SK-N-SH treated with all-trans-retinoic acid at 6 μM for 48 hours (cell line): ENCODE results near the gene PSAT1.

Experiments
- ATAC-seq: fragments of 200-7000 bp; cut with Tn5 transposase; 3 replicates; pipeline ENCODE4 v1.9.1; 2020; ENCODE audit warnings: mild to moderate bottlenecking, moderate library complexity
- ARNTL ChIP-seq: fragments of 450-650 bp; formaldehyde crosslinking; IDR thresholded peaks from 2 replicates; pipeline ENCODE4 v1.5.0; 2020; ENCODE audit warnings: low read depth, mild to moderate bottlenecking, moderate library complexity, borderline replicate concordance
- BACH2 ChIP-seq: fragments of 250-450 bp; sonication (Bioruptor Pico); IDR thresholded peaks from 2 replicates; pipeline ENCODE4 v1.9.0; 2021; ENCODE audit warnings: mild to moderate bottlenecking, borderline replicate concordance
- CSDC2 ChIP-seq: fragments of 250-450 bp; sonication (Bioruptor Pico); IDR thresholded peaks from 2 replicates; pipeline ENCODE4 v1.5.0; 2020; ENCODE audit warnings: mild to moderate bottlenecking, moderate library complexity
- ESRRG ChIP-seq: fragments of 250-450 bp; sonication (Bioruptor Pico); IDR thresholded peaks from 2 replicates; pipeline ENCODE4 v1.6.1; 2021; ENCODE audit warnings: mild to moderate bottlenecking
- GLIS3 ChIP-seq: fragments of 250-450 bp; sonication (Bioruptor Pico); IDR thresholded peaks from 2 replicates; pipeline ENCODE4 v1.5.0; 2020; ENCODE audit warnings: mild to moderate bottlenecking, moderate library complexity
- ISL1 ChIP-seq: fragments of 250-450 bp; sonication (Bioruptor Pico); IDR thresholded peaks from 2 replicates; pipeline ENCODE4 v2.1.2; 2022; ENCODE audit warnings: mild to moderate bottlenecking, moderate library complexity
- OSR1 ChIP-seq: fragments of 250-450 bp; sonication (Bioruptor Pico); IDR thresholded peaks from 2 replicates; pipeline ENCODE4 v1.8.0; 2022; ENCODE audit warnings: moderate library complexity, mild to moderate bottlenecking, inconsistent platforms
- PATZ1 ChIP-seq: fragments of 250-450 bp; sonication (Bioruptor Pico); IDR thresholded peaks from 2 replicates; pipeline ENCODE4 v1.8.0; 2020; ENCODE audit warnings: mild to moderate bottlenecking, moderate library complexity, borderline replicate concordance
- POU6F1 ChIP-seq: fragments of 250-450 bp; sonication (Bioruptor Pico); IDR thresholded peaks from 2 replicates; pipeline ENCODE4 v1.8.0; 2021; ENCODE audit warnings: low read depth, mild to moderate bottlenecking, moderate library complexity, borderline replicate concordance
- PPARA ChIP-seq: fragments of 250-450 bp; sonication (Bioruptor Pico); IDR thresholded peaks from 2 replicates; pipeline ENCODE4 v1.5.0; 2020; ENCODE audit warnings: mild to moderate bottlenecking, borderline replicate concordance
- RARB ChIP-seq: fragments of 250-450 bp; sonication (Bioruptor Pico); IDR thresholded peaks from 2 replicates; pipeline ENCODE4 v1.8.0; 2021; ENCODE audit warnings: mild to moderate bottlenecking, moderate library complexity
- SNAI2 ChIP-seq: fragments of 250-450 bp; sonication (Bioruptor Pico); IDR thresholded peaks from 2 replicates; pipeline ENCODE4 v1.5.0; 2020; ENCODE audit warnings: mild to moderate bottlenecking, moderate library complexity
- TCF4 ChIP-seq: fragments of 250-450 bp; sonication (Bioruptor Pico); IDR thresholded peaks from 2 replicates; pipeline ENCODE4 v1.8.0; 2021; ENCODE audit warnings: mild to moderate bottlenecking, moderate library complexity, borderline replicate concordance
- TOX ChIP-seq: fragments of 250-450 bp; sonication (Bioruptor Pico); IDR thresholded peaks from 2 replicates; pipeline ENCODE4 v1.8.0; 2021; ENCODE audit warnings: mild to moderate bottlenecking, moderate library complexity, borderline replicate concordance
- TSHZ2 ChIP-seq: fragments of 250-450 bp; sonication (Bioruptor Pico); IDR thresholded peaks from 2 replicates; pipeline ENCODE4 v1.5.0; 2020; ENCODE audit warnings: mild to moderate bottlenecking, moderate library complexity
- ZC3H10 ChIP-seq: fragments of 250-450 bp; sonication (Bioruptor Pico); IDR thresholded peaks from 2 replicates; pipeline ENCODE4 v1.5.1; 2021; ENCODE audit warnings: mild to moderate bottlenecking, moderate library complexity
- ZFP3 ChIP-seq: fragments of 250-450 bp; sonication (Bioruptor Pico); IDR thresholded peaks from 2 replicates; pipeline ENCODE4 v1.5.0; 2020; ENCODE audit warnings: mild to moderate bottlenecking, moderate library complexity
- ZFP30 ChIP-seq: fragments of 450-650 bp; formaldehyde crosslinking; IDR thresholded peaks from 2 replicates; pipeline ENCODE4 v1.5.0; 2022; ENCODE audit warnings: mild to moderate bottlenecking, moderate library complexity
- ZNF565 ChIP-seq: fragments of 450-650 bp; formaldehyde crosslinking; conservative IDR thresholded peaks from 2 replicates; pipeline ENCODE4 v1.5.0; 2020; ENCODE audit warnings: low read depth, mild to moderate bottlenecking, moderate library complexity
- ZNF70 ChIP-seq: fragments of 450-650 bp; formaldehyde crosslinking; IDR thresholded peaks from 2 replicates; pipeline ENCODE4 v1.5.0; 2020; ENCODE audit warnings: mild to moderate bottlenecking, moderate library complexity
- ZNF8 ChIP-seq: fragments of 450-650 bp; formaldehyde crosslinking; IDR thresholded peaks from 2 replicates; pipeline ENCODE4 v1.5.0; 2020; ENCODE audit warnings: mild to moderate bottlenecking, moderate library complexity
- TF ChIP-seq, protein P1 (sequence below): fragments of 250-450 bp; sonication (Bioruptor Pico); IDR thresholded peaks from 2 replicates; pipeline ENCODE4 v1.5.1; 2020; ENCODE audit warnings: low read depth, mild to moderate bottlenecking, moderate library complexity

PSAT1 gene

GRCh38 chr9:78253285-78253684 is 43.6 kb upstream of the PSAT1 start:
- TF ChIP-seq BACH2 (CRISPR knock-in tag) (no peak), ARNTL (no peak), TSHZ2 (no peak), ISL1 (CRISPR knock-in tag) (no peak), SNAI2 (CRISPR knock-in tag) (no peak), ZFP30 (CRISPR knock-in tag) (no peak), PATZ1 (CRISPR knock-in tag) (no peak), ZC3H10 (CRISPR knock-in tag) (no peak), GLIS3 (CRISPR knock-in tag) (no peak), CSDC2 (CRISPR knock-in tag) (no peak), ESRRG (no peak), ZNF8 (CRISPR knock-in tag) (no peak), RARB (no peak)
- TF ChIP-seq, all 23 proteins: peak for 0
- ATAC-seq = no peak

- TF ChIP-seq GLIS3 (CRISPR knock-in tag) (no peak), ZFP3 (CRISPR knock-in tag) (no peak), SNAI2 (CRISPR knock-in tag) (no peak)
- ATAC-seq = peak; percentile 57; the same call in 2 of the 3 replicates
These were observed 35.4 kb upstream of the PSAT1 start for GRCh38 chr9:78261403-78262001.

GRCh38 chr9:78262655-78263054 is 34.3 kb upstream of the PSAT1 start:
- TF ChIP-seq GLIS3 (CRISPR knock-in tag) (no peak), BACH2 (CRISPR knock-in tag) (no peak), TOX (CRISPR knock-in tag) (no peak), ZNF70 (CRISPR knock-in tag) (no peak), POU6F1 (CRISPR knock-in tag) (no peak), ZNF8 (CRISPR knock-in tag) (no peak), OSR1 (CRISPR knock-in tag) (no peak), ZFP3 (CRISPR knock-in tag) (no peak), TSHZ2 (no peak), ZFP30 (CRISPR knock-in tag) (no peak), ZC3H10 (CRISPR knock-in tag) (no peak), TCF4 (CRISPR knock-in tag) (no peak), SNAI2 (CRISPR knock-in tag) (no peak), ZNF565 (CRISPR knock-in tag) (no peak), PATZ1 (CRISPR knock-in tag) (no peak), PPARA (no peak), ISL1 (CRISPR knock-in tag) (no peak), RARB (no peak)
- TF ChIP-seq, protein P1, sequence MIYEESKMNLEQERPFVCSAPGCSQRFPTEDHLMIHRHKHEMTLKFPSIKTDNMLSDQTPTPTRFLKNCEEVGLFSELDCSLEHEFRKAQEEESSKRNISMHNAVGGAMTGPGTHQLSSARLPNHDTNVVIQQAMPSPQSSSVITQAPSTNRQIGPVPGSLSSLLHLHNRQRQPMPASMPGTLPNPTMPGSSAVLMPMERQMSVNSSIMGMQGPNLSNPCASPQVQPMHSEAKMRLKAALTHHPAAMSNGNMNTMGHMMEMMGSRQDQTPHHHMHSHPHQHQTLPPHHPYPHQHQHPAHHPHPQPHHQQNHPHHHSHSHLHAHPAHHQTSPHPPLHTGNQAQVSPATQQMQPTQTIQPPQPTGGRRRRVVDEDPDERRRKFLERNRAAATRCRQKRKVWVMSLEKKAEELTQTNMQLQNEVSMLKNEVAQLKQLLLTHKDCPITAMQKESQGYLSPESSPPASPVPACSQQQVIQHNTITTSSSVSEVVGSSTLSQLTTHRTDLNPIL (CRISPR knock-in tag) = no peak
- TF ChIP-seq, all 23 proteins: peak for 0
- ATAC-seq = no peak
